Measurements from ENCODE around the gene FAM131B.
"Not testable (repeated sequence)": the region's sequence is repeated elsewhere in the genome, so short reads cannot be mapped to it uniquely, and the experiment has no call there.

The FAM131B gene

GRCh38 chr7:143394777-143395176 is 32.3 kb upstream of the FAM131B start:
- no peak for DNase-seq (ENCODE audit: low read depth)

- no peak for DNase-seq (ENCODE audit: low read depth)
These were observed 31.6 kb upstream of the FAM131B start for GRCh38 chr7:143394068-143394467.

- no peak for DNase-seq (ENCODE audit: low read depth)
These were observed 30.9 kb upstream of the FAM131B start for GRCh38 chr7:143393267-143394041.

- DNase-seq (ENCODE audit: low read depth): no peak
These were observed 30.4 kb upstream of the FAM131B start for GRCh38 chr7:143392875-143393266.

GRCh38 chr7:143392427-143392826 is 29.9 kb upstream of the FAM131B start:
- not testable (repeated sequence) for DNase-seq (ENCODE audit: low read depth)

- DNase-seq (ENCODE audit: low read depth): no peak
These were observed 29.2 kb upstream of the FAM131B start for GRCh38 chr7:143391462-143392404.

- no peak for DNase-seq (ENCODE audit: low read depth)
These were observed 28.3 kb upstream of the FAM131B start for GRCh38 chr7:143390773-143391317.

GRCh38 chr7:143390104-143390772 is 27.7 kb upstream of the FAM131B start:
- DNase-seq (ENCODE audit: low read depth): no peak

GRCh38 chr7:143389316-143390103 is 27.0 kb upstream of the FAM131B start:
- no peak for DNase-seq (ENCODE audit: low read depth)

- no peak for DNase-seq (ENCODE audit: low read depth)
These were observed 26.1 kb upstream of the FAM131B start for GRCh38 chr7:143388491-143389101.

GRCh38 chr7:143388051-143388450 is 25.5 kb upstream of the FAM131B start:
- no peak for DNase-seq (ENCODE audit: low read depth)

GRCh38 chr7:143387156-143387975 is 24.9 kb upstream of the FAM131B start:
- no peak for DNase-seq (ENCODE audit: low read depth)

GRCh38 chr7:143385891-143386781 is 23.6 kb upstream of the FAM131B start:
- DNase-seq (ENCODE audit: low read depth): no peak

GRCh38 chr7:143384661-143385631 is 22.4 kb upstream of the FAM131B start:
- no peak for DNase-seq (ENCODE audit: low read depth)

GRCh38 chr7:143384148-143384547 is 21.6 kb upstream of the FAM131B start:
- DNase-seq (ENCODE audit: low read depth): no peak

GRCh38 chr7:143383642-143383957 is 21.1 kb upstream of the FAM131B start:
- DNase-seq (ENCODE audit: low read depth): no peak

GRCh38 chr7:143382791-143383641 is 20.5 kb upstream of the FAM131B start:
- DNase-seq (ENCODE audit: low read depth): no peak
